IPS-18a (cell line): ENCODE data around the gene CERS5.

Experiments used
- H3K27ac ChIP-seq: one replicate; pipeline ENCODE4 v1.5.1; 2013; ENCODE audit warnings: low read length
- H3K27me3 ChIP-seq: one replicate; pipeline ENCODE4 v1.6.1; 2013; ENCODE audit warnings: mild to moderate bottlenecking, low read length; ENCODE audit not compliant: control insufficient read depth, insufficient read depth
- H3K36me3 ChIP-seq: one replicate; pipeline ENCODE4 v1.6.1; 2013; ENCODE audit warnings: low read depth, low read length; ENCODE audit not compliant: control insufficient read depth
- H3K4me1 ChIP-seq: one replicate; pipeline ENCODE4 v1.6.1; 2013; ENCODE audit warnings: low read depth, low read length; ENCODE audit not compliant: control insufficient read depth
- H3K4me3 ChIP-seq: one replicate; pipeline ENCODE4 v1.5.1; 2013; ENCODE audit warnings: low read length
- H3K9ac ChIP-seq: one replicate; pipeline ENCODE4 v1.6.1; 2013; ENCODE audit warnings: mild to moderate bottlenecking, low read length, moderate library complexity
- H3K9me3 ChIP-seq: one replicate; pipeline ENCODE4 v1.6.1; 2013; ENCODE audit warnings: low read depth, low read length; ENCODE audit not compliant: control insufficient read depth

Gene CERS5

DNA sequence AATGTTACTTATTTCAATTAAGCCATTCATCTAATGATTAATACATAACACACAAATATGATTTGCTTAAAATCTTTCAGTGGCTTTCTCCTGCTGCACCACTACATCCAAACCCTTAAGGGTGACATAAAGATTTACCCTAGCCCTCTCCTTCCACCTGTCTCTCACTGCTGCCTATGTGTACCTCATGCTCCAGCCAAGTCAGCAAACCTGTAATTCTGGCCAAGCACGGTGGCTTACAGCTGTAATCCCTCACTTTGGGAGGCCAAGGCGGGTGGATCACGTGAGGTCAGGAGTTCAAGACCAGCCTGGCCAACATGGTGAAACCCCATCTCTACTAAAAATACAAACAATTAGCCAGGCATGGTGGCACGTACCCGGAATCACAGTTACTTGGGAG, 31.7 kb upstream of the CERS5 start:
- Histone ChIP-seq H3K36me3 (peaks cover 36% of the 10 kb centered on the region), H3K9me3 (no peaks in the 10 kb centered on the region), H3K4me1 (peaks cover 4% of the 10 kb centered on the region), H3K27ac (no peak overlapping the region), H3K27me3 (no peaks in the 10 kb centered on the region), H3K9ac (no peak overlapping the region), H3K4me3 (no peak overlapping the region)

DNA sequence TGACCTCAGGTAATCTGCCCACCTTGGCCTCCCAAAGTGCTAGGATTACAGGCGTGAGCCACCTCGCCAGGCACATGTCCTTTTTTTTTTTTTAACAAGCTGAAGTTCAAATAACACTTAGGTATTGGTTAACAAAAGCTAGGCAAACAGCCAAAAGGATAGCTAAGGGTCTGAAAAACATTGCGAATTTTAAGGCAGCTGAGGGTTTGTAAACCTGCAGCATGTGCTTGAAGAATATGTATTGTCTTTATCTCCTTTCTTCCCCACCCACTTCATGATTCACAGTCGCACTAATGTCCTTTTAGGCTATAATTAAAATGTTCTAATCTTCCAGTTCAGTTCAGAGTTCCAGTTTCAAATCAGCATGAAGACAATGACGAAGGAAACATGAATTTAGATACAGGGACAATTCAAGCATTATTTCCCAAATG, 30.1 kb upstream of the CERS5 start:
- Histone ChIP-seq H3K9ac (no peak overlapping the region), H3K4me3 (no peak overlapping the region), H3K4me1 (peaks cover under 1% of the 10 kb centered on the region), H3K27me3 (no peaks in the 10 kb centered on the region), H3K36me3 (peaks cover 38% of the 10 kb centered on the region), H3K9me3 (no peaks in the 10 kb centered on the region), H3K27ac (no peak overlapping the region)

DNA sequence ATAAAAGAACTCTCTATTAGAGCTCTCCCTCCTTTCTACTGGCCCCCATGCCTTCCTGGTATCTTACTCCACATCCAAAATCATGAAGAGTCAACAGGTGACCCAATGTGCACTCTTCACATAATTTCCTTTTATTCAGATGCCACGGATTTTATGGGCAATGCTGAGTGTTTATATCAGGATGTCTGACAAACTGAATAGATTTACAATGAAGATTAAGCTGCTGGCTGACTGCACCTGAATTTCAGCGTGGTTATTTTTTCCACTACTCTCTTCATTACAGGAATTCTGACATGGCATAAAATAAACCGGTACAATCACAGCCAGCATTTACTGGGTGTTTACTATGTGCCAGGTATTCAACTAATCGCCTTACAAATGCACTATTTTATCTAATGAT, 29.4 kb upstream of the CERS5 start:
- Histone ChIP-seq H3K4me3 (no peak overlapping the region), H3K36me3 (peaks cover 41% of the 10 kb centered on the region), H3K9ac (no peak overlapping the region), H3K27me3 (no peaks in the 10 kb centered on the region), H3K9me3 (no peaks in the 10 kb centered on the region), H3K4me1 (no peaks in the 10 kb centered on the region), H3K27ac (no peak overlapping the region)

DNA sequence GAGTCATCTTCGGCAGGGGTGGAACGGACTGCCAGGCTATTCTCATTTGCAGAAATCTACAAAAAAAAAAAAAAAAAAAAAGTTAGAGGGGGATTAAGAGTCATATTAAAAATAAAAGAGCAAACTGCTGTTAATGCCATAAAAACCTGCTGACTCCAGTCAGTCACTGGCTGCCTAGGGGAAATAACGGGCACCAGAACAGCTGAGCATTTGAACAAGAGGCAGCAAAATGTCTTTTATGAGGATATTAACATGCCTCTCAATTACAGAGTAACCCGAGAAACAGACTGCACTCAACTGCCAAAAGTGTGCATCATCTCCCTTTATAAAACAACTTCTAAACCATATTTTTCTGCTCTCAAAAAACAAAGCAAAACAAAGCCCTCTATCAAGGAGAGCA, 28.7 kb upstream of the CERS5 start:
- H3K4me3 ChIP-seq = no peak overlapping the region
- no peaks in the 10 kb centered on the region for H3K27me3 ChIP-seq
- H3K36me3 ChIP-seq = peaks cover 37% of the 10 kb centered on the region
- H3K27ac ChIP-seq = no peak overlapping the region
- no peaks in the 10 kb centered on the region for H3K9me3 ChIP-seq
- no peaks in the 10 kb centered on the region for H3K4me1 ChIP-seq
- no peak overlapping the region for H3K9ac ChIP-seq

DNA sequence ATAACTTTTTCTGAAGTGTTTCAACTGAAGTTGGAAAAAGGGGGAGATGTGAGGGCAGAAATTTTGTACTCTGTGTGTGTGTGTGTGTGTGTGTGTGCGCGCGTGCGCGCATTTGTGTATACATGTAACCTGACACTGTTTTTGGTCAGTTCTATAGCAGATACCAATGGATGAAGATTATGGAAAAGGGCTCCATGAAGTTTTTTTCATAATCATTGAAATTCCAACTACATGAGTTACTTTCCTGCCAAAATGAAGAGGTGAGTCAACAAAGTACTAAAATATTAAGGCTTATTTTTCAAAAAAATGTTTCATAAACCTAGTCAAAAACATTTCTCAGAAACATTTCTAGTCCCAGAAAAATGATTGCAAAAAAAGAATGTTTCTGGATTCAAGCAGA, 25.7 kb upstream of the CERS5 start:
- Histone ChIP-seq H3K36me3 (peaks cover 17% of the 10 kb centered on the region), H3K9ac (no peak overlapping the region), H3K27ac (no peak overlapping the region), H3K9me3 (no peaks in the 10 kb centered on the region), H3K4me1 (no peaks in the 10 kb centered on the region), H3K4me3 (no peak overlapping the region), H3K27me3 (no peaks in the 10 kb centered on the region)

DNA sequence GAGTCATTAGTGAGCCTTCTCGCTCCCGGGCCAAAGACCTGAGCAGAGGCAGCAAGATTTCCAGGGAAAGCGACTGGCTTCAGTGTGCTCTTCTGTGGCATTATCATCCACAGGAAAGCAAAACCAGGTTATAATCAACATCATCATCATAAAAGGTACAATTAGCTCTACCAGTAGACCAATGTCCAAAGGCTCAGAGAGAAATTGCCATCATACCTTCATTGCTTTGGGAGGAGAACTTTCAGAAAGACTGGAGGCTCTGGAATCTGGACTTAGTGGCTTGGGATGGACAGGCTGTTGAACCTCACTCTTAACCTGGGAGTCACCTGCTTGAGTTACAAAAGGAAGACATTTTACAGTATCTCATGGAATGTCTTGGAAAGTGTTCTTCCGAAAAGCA, 25.1 kb upstream of the CERS5 start:
- no peak overlapping the region for H3K4me3 ChIP-seq
- no peaks in the 10 kb centered on the region for H3K27me3 ChIP-seq
- no peak overlapping the region for H3K9ac ChIP-seq
- no peak overlapping the region for H3K27ac ChIP-seq
- H3K36me3 ChIP-seq = peaks cover 12% of the 10 kb centered on the region
- H3K4me1 ChIP-seq = no peaks in the 10 kb centered on the region
- H3K9me3 ChIP-seq = no peaks in the 10 kb centered on the region

DNA sequence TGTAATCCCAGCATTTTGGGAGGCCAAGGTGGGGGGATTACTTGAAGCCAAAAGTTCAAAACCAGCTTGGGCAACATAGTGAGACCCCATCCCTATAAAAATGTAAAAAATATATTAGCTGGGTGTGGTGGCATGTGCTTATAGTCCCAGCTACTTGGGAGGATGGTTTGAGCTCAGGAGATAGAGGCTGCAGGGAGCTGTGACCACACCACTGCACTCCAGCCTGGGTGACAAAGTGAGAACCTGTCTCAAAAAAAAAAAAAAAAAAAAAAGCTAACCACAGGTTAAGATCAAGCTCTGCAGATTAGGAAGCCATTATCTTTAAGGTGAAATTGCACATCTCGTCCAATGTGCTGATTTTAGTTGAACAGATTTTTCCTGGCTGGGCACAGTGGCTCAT, 23.7 kb upstream of the CERS5 start:
- no peak overlapping the region for H3K9ac ChIP-seq
- H3K4me1 ChIP-seq = no peaks in the 10 kb centered on the region
- peaks cover 12% of the 10 kb centered on the region for H3K36me3 ChIP-seq
- H3K27me3 ChIP-seq = no peaks in the 10 kb centered on the region
- no peak overlapping the region for H3K4me3 ChIP-seq
- no peaks in the 10 kb centered on the region for H3K9me3 ChIP-seq
- no peak overlapping the region for H3K27ac ChIP-seq

DNA sequence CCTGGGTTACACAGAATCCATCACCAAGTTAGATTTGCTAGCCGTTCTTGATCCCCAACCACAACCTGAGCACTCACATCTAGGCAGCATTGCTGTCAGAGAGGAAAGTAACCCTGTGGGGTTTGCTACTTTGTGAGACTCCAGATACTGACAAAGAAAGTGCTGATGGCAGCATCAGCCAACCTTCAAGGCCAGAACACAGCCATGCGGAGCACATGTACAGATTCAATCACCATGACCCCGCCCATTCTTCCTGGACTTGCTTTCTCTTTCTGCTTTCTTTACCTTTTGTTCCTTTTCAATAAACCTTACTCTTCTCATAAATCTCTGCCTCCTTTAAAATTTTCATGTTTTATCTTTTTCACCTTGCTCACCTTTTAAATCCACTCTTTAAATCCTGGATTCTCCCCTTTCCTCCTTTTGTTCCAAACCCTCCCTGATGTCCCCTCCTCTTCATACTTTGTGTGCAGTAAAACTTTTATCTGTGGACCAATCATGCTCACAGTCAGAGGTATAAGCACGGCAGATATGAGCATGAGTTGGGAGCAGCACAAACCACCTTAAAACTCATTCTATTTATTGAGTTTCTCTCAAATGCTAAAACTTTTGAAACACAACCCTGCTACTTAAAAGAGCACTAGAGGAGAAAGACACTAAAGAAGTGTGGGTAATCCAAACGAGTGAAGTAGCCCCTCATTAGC, 21.9 kb upstream of the CERS5 start:
- Histone ChIP-seq H3K4me3 (no peak overlapping the region), H3K9me3 (no peaks in the 10 kb centered on the region), H3K36me3 (peaks cover 12% of the 10 kb centered on the region), H3K4me1 (no peaks in the 10 kb centered on the region), H3K9ac (no peak overlapping the region), H3K27ac (no peak overlapping the region), H3K27me3 (no peaks in the 10 kb centered on the region)

DNA sequence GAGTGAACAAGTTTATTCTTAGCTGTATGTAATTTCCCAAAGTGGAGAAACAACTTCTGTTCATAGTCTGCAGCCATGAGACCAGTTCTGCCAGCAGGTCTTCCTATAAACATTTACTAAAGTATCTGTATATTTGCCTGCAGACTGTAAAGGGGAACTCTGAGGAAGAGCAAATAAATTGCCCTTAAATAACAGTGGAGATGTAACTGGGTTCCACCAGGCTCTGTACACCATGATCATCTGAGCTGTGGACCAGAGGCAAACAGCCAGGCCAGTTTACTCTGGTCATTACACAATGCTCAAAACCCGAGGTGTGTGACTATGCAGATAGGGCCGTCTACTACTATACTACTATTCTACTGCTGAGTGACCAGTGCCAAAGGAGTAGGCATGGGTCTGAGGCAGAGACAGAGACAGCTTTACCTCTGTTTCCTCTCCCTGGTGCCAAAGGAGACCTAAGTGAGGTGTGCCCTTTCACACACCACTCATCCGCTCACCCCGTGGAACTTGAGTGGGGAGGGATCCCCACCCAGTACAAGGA, 21.1 kb upstream of the CERS5 start:
- no peak overlapping the region for H3K9ac ChIP-seq
- H3K27ac ChIP-seq = no peak overlapping the region
- no peak overlapping the region for H3K4me3 ChIP-seq
- H3K27me3 ChIP-seq = no peaks in the 10 kb centered on the region
- no peaks in the 10 kb centered on the region for H3K9me3 ChIP-seq
- H3K4me1 ChIP-seq = no peaks in the 10 kb centered on the region
- peaks cover 12% of the 10 kb centered on the region for H3K36me3 ChIP-seq

DNA sequence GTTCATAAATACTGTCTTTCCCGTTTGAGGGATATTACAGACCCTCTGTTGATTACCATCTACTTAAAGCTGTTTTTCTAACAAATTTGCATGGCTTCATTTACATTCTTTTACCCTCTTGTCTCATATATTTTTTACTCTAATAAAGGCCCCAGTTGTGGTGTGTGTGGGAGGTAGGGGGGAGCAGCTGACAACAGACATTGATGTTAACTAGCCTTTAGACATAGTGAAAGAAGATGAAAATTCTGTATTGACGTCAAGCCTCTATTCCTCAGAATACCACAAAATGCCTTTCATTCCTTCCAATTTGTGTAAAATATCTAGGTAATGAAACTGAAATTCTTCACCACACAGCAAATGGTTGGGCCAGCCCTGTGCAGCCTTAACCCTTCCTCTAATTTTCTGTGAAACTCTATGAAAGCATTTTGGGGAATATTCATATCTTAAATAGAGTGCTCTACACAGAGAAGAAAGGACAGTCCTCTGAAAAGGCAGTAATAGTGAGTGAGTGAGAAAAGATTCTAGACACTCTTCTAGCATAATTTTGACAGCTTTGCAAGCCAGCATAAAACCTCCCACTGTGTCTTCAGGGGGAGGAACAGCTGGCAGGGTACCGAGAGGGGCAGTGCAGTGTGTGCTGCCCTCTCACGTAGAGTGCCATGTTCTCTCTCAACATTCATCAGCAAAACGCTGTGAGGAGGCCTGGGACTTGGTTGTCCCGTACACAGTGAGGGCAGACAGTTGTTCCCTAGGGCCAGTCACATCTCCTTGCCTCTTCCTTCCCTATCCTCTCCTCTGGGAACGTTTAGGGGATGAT, 20.1 kb upstream of the CERS5 start:
- peaks cover 3% of the 10 kb centered on the region for H3K36me3 ChIP-seq
- H3K9ac ChIP-seq = no peak overlapping the region
- no peaks in the 10 kb centered on the region for H3K9me3 ChIP-seq
- no peak overlapping the region for H3K4me3 ChIP-seq
- no peak overlapping the region for H3K27ac ChIP-seq
- no peaks in the 10 kb centered on the region for H3K27me3 ChIP-seq
- H3K4me1 ChIP-seq = no peaks in the 10 kb centered on the region

DNA sequence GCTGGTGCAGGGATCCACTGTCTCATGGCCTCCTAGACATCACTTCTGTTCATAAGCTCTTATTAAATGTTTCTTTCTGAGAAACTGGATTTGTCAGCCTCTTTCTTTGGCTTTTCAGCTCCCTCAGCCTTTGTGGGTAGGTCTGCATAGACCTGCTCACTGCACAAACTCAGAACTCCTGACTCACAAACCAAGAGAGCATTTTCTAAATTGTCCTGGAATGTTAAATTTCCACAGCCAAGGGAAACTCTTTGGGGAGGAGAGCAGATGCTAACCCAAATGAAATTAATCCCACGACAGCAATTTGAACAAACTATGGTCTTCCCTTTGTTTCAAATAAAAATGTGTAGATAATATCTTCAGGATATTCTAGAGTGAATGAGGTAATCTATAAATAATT, 19.5 kb upstream of the CERS5 start:
- Histone ChIP-seq H3K36me3 (peaks cover 3% of the 10 kb centered on the region), H3K9ac (no peak overlapping the region), H3K4me1 (no peaks in the 10 kb centered on the region), H3K27ac (no peak overlapping the region), H3K27me3 (no peaks in the 10 kb centered on the region), H3K9me3 (no peaks in the 10 kb centered on the region), H3K4me3 (no peak overlapping the region)
